ACC112 (cell line): ENCODE results near the gene SLC25A5.
"Not testable (repeated sequence)": the region's sequence is repeated elsewhere in the genome, so short reads cannot be mapped to it uniquely, and the experiment has no call there.

Source experiments
- H2AFZ ChIP-seq: fragments of 200-600 bp; sonication (generic); one replicate; pipeline ENCODE4 v1.6.0; 2017; ENCODE audit warnings: antibody characterized with exemption, low read length; ENCODE audit not compliant: unreplicated experiment
- H3K27ac ChIP-seq: fragments of 200-600 bp; sonication (generic); 2 replicates; pipeline ENCODE4 v1.5.1; 2014; ENCODE audit warnings: low read depth, mild to moderate bottlenecking, antibody characterized with exemption, low read length, moderate library complexity
- H3K27me3 ChIP-seq: fragments of 200-600 bp; sonication (generic); 2 replicates; pipeline ENCODE4 v1.6.1; 2014; ENCODE audit warnings: mild to moderate bottlenecking, antibody characterized with exemption, low read length, moderate library complexity, mixed read lengths; ENCODE audit not compliant: insufficient read depth
- H3K36me3 ChIP-seq: fragments of 200-600 bp; sonication (generic); 2 replicates; pipeline ENCODE4 v1.6.1; 2016; ENCODE audit warnings: mild to moderate bottlenecking, antibody characterized with exemption, low read length, moderate library complexity, mixed read lengths; ENCODE audit not compliant: insufficient read depth
- H3K4me1 ChIP-seq: fragments of 200-600 bp; sonication (generic); one replicate; pipeline ENCODE4 v1.6.1; 2016; ENCODE audit warnings: low read length, mixed read lengths; ENCODE audit not compliant: insufficient read depth, unreplicated experiment, control insufficient read depth
- H3K4me3 ChIP-seq: fragments of 200-600 bp; sonication (generic); 2 replicates; pipeline ENCODE4 v1.5.1; 2014; ENCODE audit warnings: mild to moderate bottlenecking, low read depth, low read length
- H3K79me2 ChIP-seq: fragments of 200-600 bp; sonication (generic); one replicate; pipeline ENCODE4 v1.6.0; 2016; ENCODE audit warnings: low read length; ENCODE audit not compliant: control insufficient read depth, unreplicated experiment, insufficient read depth

Gene SLC25A5

DNA sequence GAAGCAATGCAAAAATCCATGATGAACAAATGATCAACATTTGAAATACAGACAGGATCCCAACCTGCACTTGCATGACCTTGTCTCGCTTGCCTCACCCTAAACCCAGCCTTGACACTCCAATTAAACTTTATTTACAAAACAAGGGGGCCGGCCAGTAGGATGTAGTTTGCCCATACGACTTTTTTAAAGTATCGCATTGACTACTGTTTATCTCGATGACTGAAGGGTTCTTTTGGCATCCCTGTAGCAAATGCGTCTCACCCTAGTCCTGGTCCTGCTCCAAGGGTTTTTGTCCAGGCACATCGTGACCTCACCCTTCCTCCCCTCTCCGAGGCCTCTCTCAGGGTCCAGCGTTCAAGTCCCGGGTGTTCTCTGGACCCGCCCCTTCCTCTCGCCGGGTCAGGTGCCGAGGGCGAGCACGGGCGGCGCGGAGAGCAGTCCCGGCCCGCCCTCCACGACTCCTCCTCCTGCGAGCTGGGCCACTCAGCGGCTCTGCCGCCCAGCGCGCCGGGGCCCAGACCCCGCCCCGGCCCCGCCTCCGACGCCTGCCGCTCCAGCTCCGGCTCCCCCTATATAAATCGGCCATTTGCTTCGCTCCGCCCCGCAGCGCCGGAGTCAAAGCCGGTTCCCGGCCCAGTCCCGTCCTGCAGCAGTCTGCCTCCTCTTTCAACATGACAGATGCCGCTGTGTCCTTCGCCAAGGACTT, at the start of gene SLC25A5:
Gene SLC25A5, plus strand, starts transcription at position 603 of the 709 bp plus-strand sequence. Its CDS starts 72 bp downstream, at position 675.
- H2AFZ ChIP-seq, result peak within 1 kb of the TSS; percentile 59
- H3K79me2 ChIP-seq, result peaks cover 16% of the 10 kb centered on the region
- H3K36me3 ChIP-seq, result peaks cover 9% of the 10 kb centered on the region; the same call in 1 of the 2 replicates
- peak within 1 kb of the TSS; percentile 96 for H3K4me3 ChIP-seq
- no peaks in the 10 kb centered on the region for H3K4me1 ChIP-seq
- peak within 1 kb of the TSS; percentile 78 for H3K27ac ChIP-seq
- H3K27me3 ChIP-seq, result no peaks in the 10 kb centered on the region

DNA sequence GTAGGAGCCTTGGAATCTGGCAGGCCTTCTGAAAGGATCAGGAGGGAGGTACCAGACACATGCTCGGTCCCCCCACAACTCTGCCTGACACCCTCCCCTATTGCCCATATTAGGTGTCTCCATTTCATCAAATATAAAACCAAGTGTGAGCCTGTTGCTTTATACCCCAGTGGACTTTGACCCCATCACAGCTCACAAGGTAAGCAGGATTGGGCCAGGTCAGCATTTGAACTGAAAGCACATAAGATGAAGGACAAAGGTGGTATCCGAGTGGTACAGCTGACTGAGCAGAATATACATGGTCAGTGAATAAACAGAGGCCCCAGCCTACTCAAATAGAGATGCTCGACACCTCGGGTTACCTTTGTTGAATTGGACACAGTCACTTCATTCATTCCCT, 49.1 kb upstream of the SLC25A5 start:
- Histone ChIP-seq H3K27me3 (no peaks in the 10 kb centered on the region), H3K27ac (no peak overlapping the region), H3K36me3 (no peaks in the 10 kb centered on the region), H3K79me2 (no peaks in the 10 kb centered on the region), H3K4me3 (no peak overlapping the region), H3K4me1 (no peaks in the 10 kb centered on the region), H2AFZ (no peak overlapping the region)

DNA sequence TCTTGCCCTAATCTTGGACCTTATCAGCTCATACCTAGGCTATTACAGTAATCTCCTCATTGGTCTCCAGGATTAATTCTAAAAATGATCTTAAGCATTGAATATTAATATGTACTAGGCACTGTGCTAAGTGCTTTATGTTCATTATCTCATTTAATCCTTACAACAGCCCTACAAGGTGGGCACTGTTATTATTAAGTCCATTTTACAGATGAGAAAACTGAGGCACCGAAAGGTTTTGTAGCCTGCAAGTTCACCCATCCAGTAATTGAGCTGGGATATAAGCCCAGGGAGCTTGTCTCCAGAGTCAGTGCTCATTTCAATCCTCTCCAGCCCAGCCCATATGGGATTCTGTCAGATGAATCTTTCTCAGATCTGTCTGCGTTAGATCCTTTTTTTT, 48.3 kb upstream of the SLC25A5 start:
- no peaks in the 10 kb centered on the region for H3K79me2 ChIP-seq

DNA sequence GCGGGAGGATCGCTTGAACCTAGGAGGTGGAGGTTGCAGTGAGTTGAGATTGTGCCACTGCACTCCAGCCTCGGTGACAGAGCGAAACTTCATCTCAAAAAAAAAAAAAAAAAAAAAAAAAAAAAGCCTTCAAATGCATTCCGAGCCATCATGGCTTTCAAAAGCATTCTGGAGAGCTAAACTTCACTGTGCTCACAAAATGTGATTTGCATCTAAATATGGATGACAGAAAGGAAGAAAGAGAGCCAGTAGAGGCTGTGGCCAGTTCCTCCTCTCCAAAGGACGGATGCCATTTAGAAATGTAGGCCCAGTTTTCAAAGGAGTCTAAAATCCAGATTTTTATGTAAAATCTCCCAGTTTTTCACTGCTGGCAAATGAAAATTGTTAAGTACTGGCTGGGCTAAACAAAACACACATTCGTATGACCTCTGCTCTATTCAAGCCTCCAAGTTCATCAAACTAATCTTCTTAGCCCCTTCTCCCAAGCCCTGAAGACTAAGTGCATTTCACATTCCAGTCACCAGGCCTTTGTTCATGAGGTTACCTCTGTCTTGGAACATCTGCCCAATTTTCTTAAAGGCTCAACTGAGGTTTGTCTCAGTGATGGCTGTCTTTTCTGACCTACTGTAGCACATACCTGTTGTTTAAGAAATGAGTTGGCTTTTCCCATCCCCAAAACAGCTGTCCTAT, 47.1 kb upstream of the SLC25A5 start:
- Histone ChIP-seq H3K4me1 (no peaks in the 10 kb centered on the region), H2AFZ (no peak overlapping the region), H3K79me2 (no peaks in the 10 kb centered on the region), H3K27me3 (no peaks in the 10 kb centered on the region), H3K27ac (no peak overlapping the region), H3K4me3 (no peak overlapping the region), H3K36me3 (no peaks in the 10 kb centered on the region)

More for the DNA sequence above, 48.3 kb upstream of the SLC25A5 start:
- Histone ChIP-seq H3K27me3 (no peaks in the 10 kb centered on the region), H3K4me1 (no peaks in the 10 kb centered on the region), H2AFZ (no peak overlapping the region), H3K27ac (no peak overlapping the region), H3K36me3 (no peaks in the 10 kb centered on the region), H3K4me3 (no peak overlapping the region)

DNA sequence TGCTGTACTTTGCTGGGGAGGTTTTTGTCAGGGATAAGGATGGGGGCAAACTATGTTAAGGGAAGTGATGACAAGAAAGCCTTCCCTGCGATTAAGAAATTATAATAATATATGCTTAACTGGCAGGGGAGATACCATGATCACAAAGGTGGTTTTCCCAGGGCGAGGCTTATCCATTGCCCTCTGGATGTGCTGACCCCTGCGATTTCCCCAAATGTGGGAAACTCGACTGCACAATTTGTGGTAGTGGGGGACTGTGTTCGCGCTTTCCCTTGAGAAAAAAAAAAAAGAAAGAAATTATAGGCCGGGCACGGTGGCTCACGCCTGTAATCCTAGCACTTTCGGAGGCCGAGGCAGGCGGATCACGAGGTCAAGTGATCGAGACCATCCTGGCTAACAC, 44.6 kb upstream of the SLC25A5 start:
- Histone ChIP-seq H3K79me2 (no peaks in the 10 kb centered on the region), H3K36me3 (no peaks in the 10 kb centered on the region), H3K4me1 (peaks cover 16% of the 10 kb centered on the region), H2AFZ (no peak overlapping the region), H3K4me3 (no peak overlapping the region), H3K27ac (no peak overlapping the region), H3K27me3 (no peaks in the 10 kb centered on the region)

DNA sequence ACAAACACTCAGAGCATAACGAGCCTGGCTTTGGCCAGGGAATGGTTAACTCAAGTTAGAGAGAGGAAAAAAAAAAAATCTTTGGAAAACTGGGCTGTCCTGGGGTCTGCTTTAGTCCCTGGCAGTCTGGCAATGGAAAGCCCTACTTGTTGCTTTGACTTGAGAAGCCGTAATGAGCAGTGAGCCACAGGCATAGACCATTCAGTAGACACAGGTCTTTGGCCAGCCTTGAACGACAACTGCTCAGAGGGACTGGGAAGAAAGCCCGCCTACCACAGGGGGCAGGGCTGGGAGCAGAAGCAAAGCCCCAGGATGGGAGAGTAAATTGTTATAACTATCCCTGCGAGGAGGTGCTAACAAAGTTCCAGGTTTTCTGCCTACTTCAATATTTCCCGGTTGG, 43.2 kb upstream of the SLC25A5 start:
- H2AFZ ChIP-seq, result no peak overlapping the region
- no peak overlapping the region for H3K27ac ChIP-seq
- H3K27me3 ChIP-seq, result no peaks in the 10 kb centered on the region
- H3K4me1 ChIP-seq, result peaks cover 23% of the 10 kb centered on the region
- no peaks in the 10 kb centered on the region for H3K36me3 ChIP-seq
- H3K79me2 ChIP-seq, result no peaks in the 10 kb centered on the region
- no peak overlapping the region for H3K4me3 ChIP-seq

DNA sequence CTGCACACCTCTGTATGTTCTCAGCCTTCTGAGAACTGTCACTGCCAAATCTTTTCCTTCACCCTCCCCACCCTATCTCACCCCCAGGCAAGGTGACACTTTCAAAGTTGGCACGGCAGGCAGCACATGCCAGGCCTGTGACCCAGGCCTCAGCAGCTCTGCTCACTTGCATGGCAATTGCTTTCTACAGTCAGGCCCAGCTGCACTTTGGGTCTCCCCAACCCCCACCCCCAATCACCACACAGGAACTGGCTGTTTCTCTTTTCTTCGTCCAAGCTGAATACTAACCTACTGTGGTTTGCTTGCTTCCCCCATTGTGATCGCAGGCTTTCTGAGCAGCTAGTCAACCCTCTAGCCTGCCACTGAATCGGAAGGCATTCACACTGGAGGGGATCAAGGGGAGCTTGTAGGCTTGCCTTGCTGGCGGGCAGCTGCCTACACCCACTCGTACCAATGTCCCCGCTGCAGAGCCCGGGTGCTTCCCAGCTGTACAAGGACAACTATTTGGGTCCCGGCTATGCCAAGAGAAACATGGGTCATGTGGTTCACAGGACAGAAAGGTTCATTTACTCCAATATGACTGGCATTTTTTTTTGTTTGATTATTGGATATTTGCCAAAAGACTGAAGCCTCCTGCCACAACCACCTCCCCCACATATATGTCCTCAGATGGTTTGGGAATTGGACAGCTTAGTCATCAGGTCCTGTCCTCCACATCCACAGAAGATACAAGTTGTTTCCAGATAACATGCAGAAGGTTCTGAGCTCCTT, 41.0 kb upstream of the SLC25A5 start:
- Histone ChIP-seq H2AFZ (no peak overlapping the region), H3K27me3 (no peaks in the 10 kb centered on the region), H3K79me2 (no peaks in the 10 kb centered on the region), H3K36me3 (no peaks in the 10 kb centered on the region), H3K4me3 (no peak overlapping the region), H3K27ac (peak overlapping the region; percentile 56), H3K4me1 (peaks cover 23% of the 10 kb centered on the region)

DNA sequence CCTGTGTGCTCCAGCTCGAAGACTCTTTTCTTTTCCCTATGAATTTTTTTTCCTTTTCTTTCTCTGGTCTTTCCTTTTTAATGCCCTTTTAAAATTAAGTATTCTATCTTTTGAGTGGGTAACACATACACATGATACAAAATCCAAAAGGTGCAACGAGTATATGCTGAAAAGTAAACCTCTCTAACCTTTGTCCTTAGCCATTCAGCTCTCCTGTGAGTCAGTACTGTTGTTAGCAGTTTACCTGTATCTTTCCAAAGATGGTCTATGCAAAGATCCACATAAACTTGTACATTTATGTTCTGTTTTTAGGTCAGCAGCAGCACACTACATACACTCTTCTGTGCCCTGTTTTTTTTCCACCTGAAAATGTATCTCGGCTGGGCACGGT, 40.5 kb upstream of the SLC25A5 start:
- H3K4me3 ChIP-seq, result no peak overlapping the region
- no peaks in the 10 kb centered on the region for H3K27me3 ChIP-seq
- peak overlapping the region; percentile 56 for H3K27ac ChIP-seq
- no peaks in the 10 kb centered on the region for H3K36me3 ChIP-seq
- no peaks in the 10 kb centered on the region for H3K79me2 ChIP-seq
- H2AFZ ChIP-seq, result no peak overlapping the region
- H3K4me1 ChIP-seq, result peaks cover 23% of the 10 kb centered on the region

DNA sequence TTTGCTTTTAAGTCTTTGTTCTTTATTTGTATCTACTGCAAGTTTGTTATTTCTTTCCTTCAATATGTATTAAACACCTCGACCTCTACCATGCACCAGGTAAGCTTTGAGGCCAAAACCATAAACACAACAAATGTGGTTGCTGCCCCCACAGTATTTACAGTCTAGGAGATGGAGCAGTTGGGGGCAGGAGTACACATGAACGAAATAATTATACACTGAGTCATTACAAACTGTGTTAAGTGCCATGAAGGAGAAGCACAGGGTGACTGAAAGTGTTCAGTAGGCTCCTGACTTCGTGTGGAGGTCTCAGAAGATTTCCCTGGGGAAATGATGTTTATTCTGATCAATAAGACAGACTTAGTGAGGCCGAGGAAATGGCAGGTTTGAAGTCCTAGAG, 38.8 kb upstream of the SLC25A5 start:
- H3K79me2 ChIP-seq, result no peaks in the 10 kb centered on the region

DNA sequence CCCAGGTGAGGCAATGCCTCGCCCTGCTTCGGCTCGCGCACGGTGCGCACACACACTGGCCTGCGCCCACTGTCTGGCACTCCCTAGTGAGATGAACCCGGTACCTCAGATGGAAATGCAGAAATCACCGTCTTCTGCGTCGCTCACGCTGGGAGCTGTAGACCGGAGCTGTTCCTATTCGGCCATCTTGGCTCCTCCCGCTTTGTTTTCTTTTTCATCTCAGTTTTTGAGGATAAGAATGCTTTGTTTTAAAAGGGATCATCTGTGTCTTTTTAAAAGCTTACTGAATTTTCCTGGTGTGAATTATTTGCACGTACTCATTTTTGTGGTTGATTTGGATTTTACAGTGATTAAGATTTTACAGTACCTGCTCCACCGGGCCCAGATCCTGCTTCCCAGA, 26.9 kb upstream of the SLC25A5 start:
- H3K36me3 ChIP-seq, H2AFZ ChIP-seq, H3K27me3 ChIP-seq, H3K4me3 ChIP-seq, H3K27ac ChIP-seq, H3K79me2 ChIP-seq, H3K4me1 ChIP-seq: not testable (repeated sequence)

More for the DNA sequence above, 38.8 kb upstream of the SLC25A5 start:
- Histone ChIP-seq H2AFZ (no peak overlapping the region), H3K4me1 (peaks cover 23% of the 10 kb centered on the region), H3K27me3 (no peaks in the 10 kb centered on the region), H3K36me3 (no peaks in the 10 kb centered on the region), H3K27ac (no peak overlapping the region), H3K4me3 (no peak overlapping the region)
